Spleen (tissue), 11 donors: ENCODE results near the gene SMARCA5. TPM values are rescaled to one million over a fixed set of nuclear protein-coding genes. Genes with fewer than 3 reads are reported as not detected.

Experiments used
- DNase-seq: peaks from one replicate; pipeline ENCODE4 v3.0.0-alpha.2; 2020
- H3K27ac ChIP-seq, 8 donors: fragments of 200-600 bp; sonication (generic) in 7 of 8; 1 replicate in 4 of 8; 2 replicates in 4 of 8; pipeline versions ENCODE4 v1.5.0 to v1.8.0; 2016 to 2021; ENCODE audit warnings: inconsistent platforms in 4 of 8, mild to moderate bottlenecking in 4 of 8, moderate library complexity in 1 of 8
- H3K27me3 ChIP-seq, 7 donors: fragments of 200-600 bp; sonication (generic) in 6 of 7; replicated peaks in 1 of 7; 1 replicate in 4 of 7; 2 replicates in 3 of 7; pipeline versions ENCODE4 v1.5.0 to v1.8.0; 2016 to 2021; ENCODE audit warnings: inconsistent platforms in 3 of 7, mild to moderate bottlenecking in 1 of 7
- H3K36me3 ChIP-seq, 6 donors: fragments of 200-600 bp; sonication (generic) in 5 of 6; 1 replicate in 4 of 6; 2 replicates in 2 of 6; pipeline versions ENCODE4 v1.5.0 to v1.8.0; 2016 to 2021; ENCODE audit warnings: inconsistent platforms in 2 of 6
- H3K4me1 ChIP-seq, 6 donors: fragments of 200-600 bp; sonication (generic) in 5 of 6; 1 replicate in 3 of 6; 2 replicates in 3 of 6; pipeline versions ENCODE4 v1.5.0 to v1.8.0; 2016 to 2021; ENCODE audit warnings: inconsistent platforms in 3 of 6
- H3K4me3 ChIP-seq, 8 donors: fragments of 200-600 bp; sonication (generic) in 7 of 8; 1 replicate in 4 of 8; 2 replicates in 4 of 8; pipeline versions ENCODE4 v1.5.0 to v1.8.0; 2016 to 2021; ENCODE audit warnings: inconsistent platforms in 4 of 8, mild to moderate bottlenecking in 4 of 8, moderate library complexity in 2 of 8
- H3K9me3 ChIP-seq, 8 donors: fragments of 200-600 bp; sonication (generic) in 7 of 8; 1 replicate in 4 of 8; 2 replicates in 4 of 8; pipeline versions ENCODE4 v1.5.0 to v1.8.0; 2016 to 2021; ENCODE audit warnings: inconsistent platforms in 4 of 8
- POLR2A ChIP-seq, 3 donors: fragments of 450-650 bp; IDR thresholded peaks; one replicate each; pipeline ENCODE4 v1.5.1; 2017; ENCODE audit warnings: antibody characterized with exemption in 3 of 3, mild to moderate bottlenecking in 1 of 3
- POLR2AphosphoS5 ChIP-seq, 3 donors: sonication (generic); formaldehyde crosslinking; IDR thresholded peaks; one replicate each; pipeline ENCODE4 v1.5.1; 2017; ENCODE audit warnings: antibody characterized with exemption in 3 of 3
- WGBS, 5 donors: extraction: QIAGEN DNeasy Blood & Tissue Kit in 3 of 5; methylation state at CpG; one replicate each; pipeline versions ENCODE4 v1.1.5 to v1.1.7; 2013 to 2018; 5-methylcytosine and 5-hydroxymethylcytosine counted together
- intact Hi-C: fragments of 100-400 bp; cut with DNase I; formaldehyde crosslinking; loops from one replicate; pipeline ENCODE4 v1.15.0; 2023; ENCODE audit warnings: low total_unique reads
- polyA plus RNA-seq, 3 donors: library from polyadenylated mRNA; stranded (reverse); fragments of 200-250 nt; gene quantifications; one replicate each; pipeline ENCODE4 v1.2.1, GENCODE V29; 2013
- total RNA-seq, 7 donors: library from RNA; depleted of rRNA in 3 of 7; stranded (reverse); fragments of >200 nt in 3 of 7; fragmentation: NEBNext Ultra II Directional in 4 of 7; extraction: Animal tissue kit (Norgen Biotek cat#: 25700) in 4 of 7; gene quantifications; one replicate each; pipeline versions ENCODE4 v1.1.0 to v1.2.1, GENCODE V29; 2016 to 2021
- TF ChIP-seq, protein P1 (sequence below), 11 experiments: fragments of 200-600 bp in 7 of 11; fragments of 450-650 bp in 4 of 11; sonication (generic) in 4 of 11; IDR thresholded peaks in 8 of 11; conservative IDR thresholded peaks in 3 of 11; 1 replicate in 7 of 11; 2 replicates in 4 of 11; pipeline versions ENCODE4 v1.4.0 to v1.8.0; 2016 to 2021; ENCODE audit warnings: antibody characterized with exemption in 11 of 11, inconsistent platforms in 4 of 11, mild to moderate bottlenecking in 1 of 11
- donor health status: healthy with polysubstance abuse.
- donor health status: DM: no; HTN: no; CAD: no; lungs with moderate emphysema.
- donor health status: DM: no; HTN: no; CAD: no.
- donor health status: Bipolar disorder and iron deficiency.
- donor health status: healthy.
- donor health status: DM: no; HTN: no; CAD: no.
- donor health status: DM: yes; HTN: yes; CAD: no.

Gene SMARCA5
- total and polyA plus RNA-seq, 10 donors, result 10.6 to 47.7 (median 42.6) TPM

DNA sequence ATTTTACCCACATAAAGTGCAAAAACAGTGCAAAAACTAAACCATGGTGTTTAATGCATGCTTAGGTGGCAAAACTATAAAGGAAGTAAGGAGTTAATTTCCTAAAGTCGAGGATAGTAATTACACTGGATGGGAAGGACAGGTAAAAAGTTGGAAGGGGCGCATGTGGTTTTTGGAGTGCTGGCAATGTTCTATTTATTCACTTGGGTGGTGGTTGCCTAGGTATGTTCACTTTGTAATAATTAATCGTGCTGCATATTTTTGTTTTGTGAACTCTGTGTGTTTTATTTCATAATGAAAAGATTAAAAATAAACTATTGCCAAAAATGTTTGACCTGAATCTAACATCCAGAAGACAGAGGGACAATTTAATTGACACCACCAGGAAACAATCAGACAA lies 32.1 kb upstream of the SMARCA5 start:
- H3K4me3 ChIP-seq, result no peak overlapping the region
- H3K27ac ChIP-seq, result no peak overlapping the region
- no peaks in the 10 kb centered on the region for H3K27me3 ChIP-seq
- H3K4me1 ChIP-seq, result no peaks in the 10 kb centered on the region
- WGBS, 5 donors, result 67 to 83% (median 80%) methylated on average over 3 of the region's 3 CpGs
- intact Hi-C loops, result loop anchor here (10.0 kb wide), 1 partner anchor 277 kb away; no protein-coding TSS in a partner anchor
- no peaks in the 10 kb centered on the region for H3K36me3 ChIP-seq
- H3K9me3 ChIP-seq, result no peaks in the 10 kb centered on the region
- TF ChIP-seq POLR2AphosphoS5 (IDR thresholded peaks at IDR 0.05), result no peak
- TF ChIP-seq, protein P1, sequence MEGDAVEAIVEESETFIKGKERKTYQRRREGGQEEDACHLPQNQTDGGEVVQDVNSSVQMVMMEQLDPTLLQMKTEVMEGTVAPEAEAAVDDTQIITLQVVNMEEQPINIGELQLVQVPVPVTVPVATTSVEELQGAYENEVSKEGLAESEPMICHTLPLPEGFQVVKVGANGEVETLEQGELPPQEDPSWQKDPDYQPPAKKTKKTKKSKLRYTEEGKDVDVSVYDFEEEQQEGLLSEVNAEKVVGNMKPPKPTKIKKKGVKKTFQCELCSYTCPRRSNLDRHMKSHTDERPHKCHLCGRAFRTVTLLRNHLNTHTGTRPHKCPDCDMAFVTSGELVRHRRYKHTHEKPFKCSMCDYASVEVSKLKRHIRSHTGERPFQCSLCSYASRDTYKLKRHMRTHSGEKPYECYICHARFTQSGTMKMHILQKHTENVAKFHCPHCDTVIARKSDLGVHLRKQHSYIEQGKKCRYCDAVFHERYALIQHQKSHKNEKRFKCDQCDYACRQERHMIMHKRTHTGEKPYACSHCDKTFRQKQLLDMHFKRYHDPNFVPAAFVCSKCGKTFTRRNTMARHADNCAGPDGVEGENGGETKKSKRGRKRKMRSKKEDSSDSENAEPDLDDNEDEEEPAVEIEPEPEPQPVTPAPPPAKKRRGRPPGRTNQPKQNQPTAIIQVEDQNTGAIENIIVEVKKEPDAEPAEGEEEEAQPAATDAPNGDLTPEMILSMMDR (IDR thresholded peaks at IDR 0.05 in 8 of 11, conservative IDR thresholded peaks at IDR 0.05 in 3 of 11), result no peak
- no peak for DNase-seq

DNA sequence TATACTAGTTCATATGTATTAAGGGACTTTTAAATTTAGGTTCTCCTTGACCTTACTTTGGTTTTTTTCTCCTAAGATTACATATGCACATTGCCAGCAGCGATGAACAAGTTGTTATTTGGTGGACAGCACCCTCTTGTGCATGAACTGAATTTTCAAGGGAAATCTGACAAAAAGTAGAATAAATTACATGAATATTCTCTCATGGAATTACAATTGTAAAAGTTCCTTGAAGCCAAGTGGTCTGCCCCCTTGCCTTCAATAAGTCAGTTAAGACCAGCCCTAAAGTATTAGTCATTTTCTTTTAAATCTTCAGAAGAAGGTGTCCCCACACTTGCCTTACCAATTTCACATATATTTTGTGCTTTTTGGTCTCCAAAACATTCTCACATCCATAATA lies 30.7 kb upstream of the SMARCA5 start:
- H3K27ac ChIP-seq, result no peak overlapping the region
- intact Hi-C loops, result loop anchor here (10.0 kb wide), 1 partner anchor 278 kb away; no protein-coding TSS in a partner anchor
- no peak for TF ChIP-seq POLR2AphosphoS5 (IDR thresholded peaks at IDR 0.05)
- TF ChIP-seq, protein P1 (IDR thresholded peaks at IDR 0.05 in 8 of 11, conservative IDR thresholded peaks at IDR 0.05 in 3 of 11), result peak; percentile 17 to 62 (median 45)
- no peaks in the 10 kb centered on the region for H3K36me3 ChIP-seq
- DNase-seq, result no peak
- no peaks in the 10 kb centered on the region for H3K4me1 ChIP-seq
- H3K9me3 ChIP-seq, result no peaks in the 10 kb centered on the region
- H3K4me3 ChIP-seq, result no peak overlapping the region
- 4 to 9% (median 7%) methylated on average over 1 of the region's 1 CpG for WGBS, 5 donors
- H3K27me3 ChIP-seq, result no peaks in the 10 kb centered on the region

DNA sequence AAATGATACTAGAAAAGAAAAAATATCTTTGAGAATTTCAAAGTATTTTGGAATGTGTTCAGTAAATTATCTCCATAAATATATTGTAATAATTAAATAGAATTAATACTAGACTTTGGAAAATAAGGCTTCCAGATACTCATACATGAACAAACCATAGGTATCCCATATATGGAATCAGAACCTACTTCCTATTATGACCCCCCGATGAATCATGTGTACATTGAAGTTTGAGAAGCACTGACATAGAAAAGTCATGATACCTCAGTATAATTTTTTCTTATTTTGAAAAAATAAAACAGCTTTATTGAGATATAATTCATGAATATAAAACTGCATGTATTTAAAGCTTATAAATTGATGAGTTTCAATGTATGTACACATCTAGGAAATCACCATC lies 27.2 kb upstream of the SMARCA5 start:
- Histone ChIP-seq H3K36me3 (no peaks in the 10 kb centered on the region), H3K4me1 (no peaks in the 10 kb centered on the region), H3K27ac (no peak overlapping the region), H3K9me3 (no peaks in the 10 kb centered on the region), H3K27me3 (no peaks in the 10 kb centered on the region), H3K4me3 (no peak overlapping the region)
- WGBS, 5 donors, result 84 to 95% (median 90%) methylated on average over 1 of the region's 1 CpG
- intact Hi-C loops, result loop anchor here (10.0 kb wide), 1 partner anchor 282 kb away; no protein-coding TSS in a partner anchor
- TF ChIP-seq POLR2AphosphoS5 (IDR thresholded peaks at IDR 0.05) (no peak), POLR2A (IDR thresholded peaks at IDR 0.05) (no peak)
- TF ChIP-seq, protein P1 (IDR thresholded peaks at IDR 0.05 in 8 of 11, conservative IDR thresholded peaks at IDR 0.05 in 3 of 11), result no peak
- no peak for DNase-seq

DNA sequence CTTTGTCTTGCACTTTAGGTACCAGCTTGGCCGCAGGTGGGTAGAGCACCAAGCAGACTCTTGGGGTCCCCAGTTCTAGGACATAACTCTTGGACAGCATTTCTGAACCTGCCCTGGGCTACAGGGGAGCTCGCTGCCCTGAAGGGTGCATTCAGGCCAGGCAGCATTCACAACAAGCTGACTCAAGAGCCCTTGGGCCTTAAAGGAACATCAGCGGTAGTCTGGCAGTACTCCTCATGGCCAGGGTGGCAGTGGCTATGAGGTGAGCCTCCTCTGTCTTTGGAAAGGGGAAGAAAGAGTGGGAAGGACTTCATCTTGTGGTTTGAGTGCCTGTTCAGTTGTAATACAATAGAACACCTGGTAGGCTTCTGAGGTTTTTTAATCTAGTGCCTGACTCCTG lies 24.8 kb upstream of the SMARCA5 start:
- 78 to 95% (median 92%) methylated on average over 3 of the region's 3 CpGs for WGBS, 5 donors
- Histone ChIP-seq H3K4me3 (no peak overlapping the region), H3K4me1 (no peaks in the 10 kb centered on the region), H3K36me3 (no peaks in the 10 kb centered on the region), H3K27ac (no peak overlapping the region), H3K9me3 (no peaks in the 10 kb centered on the region), H3K27me3 (no peaks in the 10 kb centered on the region)
- intact Hi-C loops, result loop anchor here (10.0 kb wide), 1 partner anchor 284 kb away; no protein-coding TSS in a partner anchor
- no peak for DNase-seq
- TF ChIP-seq, protein P1 (IDR thresholded peaks at IDR 0.05 in 8 of 11, conservative IDR thresholded peaks at IDR 0.05 in 3 of 11), result no peak
- TF ChIP-seq POLR2A (IDR thresholded peaks at IDR 0.05) (no peak), POLR2AphosphoS5 (IDR thresholded peaks at IDR 0.05) (no peak)
